CD4-positive, alpha-beta T cell treated with Interferon alpha-2 for 1 hour (primary cell): ENCODE measurements around the gene CRACR2B.

ENCODE experiments used
- DNase-seq, 2 donors: peaks; one replicate each; pipeline ENCODE4 v3.0.0-alpha.2; 2020 to 2022

The CRACR2B gene

DNA sequence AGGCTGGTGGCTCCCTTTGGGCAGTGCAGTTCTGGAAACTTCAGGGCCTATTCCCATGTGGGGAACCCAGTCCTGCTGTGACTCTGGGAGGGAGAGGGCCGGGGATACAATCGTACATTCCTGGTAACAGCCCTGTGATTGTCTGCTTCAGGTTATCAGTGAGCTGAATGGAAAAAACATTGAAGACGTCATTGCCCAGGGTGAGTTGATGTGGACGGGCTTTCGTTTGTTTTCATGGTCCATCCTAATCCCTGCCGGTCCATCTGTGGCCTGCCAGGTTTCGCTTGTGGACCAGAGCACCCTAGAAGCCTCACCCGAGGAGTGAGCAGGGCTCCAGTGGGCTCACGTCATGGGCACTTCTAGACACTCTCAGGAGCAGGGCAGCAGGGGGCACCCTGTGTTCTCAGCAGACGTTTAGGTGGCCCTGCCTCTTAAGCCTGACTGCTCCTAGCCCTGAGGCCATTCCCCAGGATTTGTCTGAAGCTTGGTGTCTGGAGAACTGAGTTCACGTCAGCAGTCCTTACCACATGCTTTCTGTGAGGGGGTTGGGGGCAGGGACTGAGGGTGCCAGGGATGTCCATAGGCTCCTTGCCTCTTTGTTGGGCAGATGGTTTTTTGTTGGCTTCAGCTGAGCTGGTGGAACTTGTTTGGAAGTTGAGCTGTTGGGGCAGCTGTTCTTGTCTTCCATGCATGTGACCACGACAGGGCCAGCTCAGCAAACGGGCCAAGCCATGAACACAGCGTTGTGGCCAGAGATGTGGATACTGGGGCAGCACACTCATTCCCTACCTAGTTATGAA is 16.1 kb upstream of the CRACR2B start:
- DNase-seq: no peak

DNA sequence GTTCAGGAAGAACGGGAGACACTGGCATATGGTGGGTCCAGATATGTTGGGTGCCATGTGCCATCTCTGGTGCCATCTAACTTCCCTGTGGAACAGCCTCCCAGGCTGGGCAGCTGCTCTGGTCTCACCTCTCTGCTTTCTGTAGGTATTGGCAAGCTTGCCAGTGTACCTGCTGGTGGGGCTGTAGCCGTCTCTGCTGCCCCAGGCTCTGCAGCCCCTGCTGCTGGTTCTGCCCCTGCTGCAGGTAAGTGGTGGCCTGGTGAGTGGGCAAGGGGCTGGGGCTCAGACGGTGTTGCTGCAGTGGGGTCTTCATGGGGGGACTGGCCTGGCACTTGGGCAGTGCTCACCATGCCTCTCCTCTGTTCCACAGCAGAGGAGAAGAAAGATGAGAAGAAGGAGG is 15.3 kb upstream of the CRACR2B start:
- no peak for DNase-seq

DNA sequence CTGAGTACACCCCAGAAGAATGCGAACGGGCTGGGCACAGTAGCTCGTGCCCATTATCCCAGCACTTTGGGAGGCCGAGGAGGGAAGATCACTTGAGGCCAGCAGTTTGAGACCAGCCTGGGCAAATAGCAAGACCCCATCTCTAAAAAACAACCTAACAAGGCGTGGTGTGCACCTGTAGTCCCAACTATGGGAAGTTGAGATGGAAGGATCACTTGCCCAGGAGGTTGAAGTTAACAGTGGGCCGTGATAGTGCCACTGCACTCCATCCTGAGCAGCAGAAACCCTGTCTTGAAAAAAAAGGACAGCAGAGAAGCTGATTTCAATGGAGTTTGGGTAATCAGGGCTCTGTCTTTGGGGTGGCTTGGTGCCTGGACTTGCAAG is 14.7 kb upstream of the CRACR2B start:
- DNase-seq: no peak

DNA sequence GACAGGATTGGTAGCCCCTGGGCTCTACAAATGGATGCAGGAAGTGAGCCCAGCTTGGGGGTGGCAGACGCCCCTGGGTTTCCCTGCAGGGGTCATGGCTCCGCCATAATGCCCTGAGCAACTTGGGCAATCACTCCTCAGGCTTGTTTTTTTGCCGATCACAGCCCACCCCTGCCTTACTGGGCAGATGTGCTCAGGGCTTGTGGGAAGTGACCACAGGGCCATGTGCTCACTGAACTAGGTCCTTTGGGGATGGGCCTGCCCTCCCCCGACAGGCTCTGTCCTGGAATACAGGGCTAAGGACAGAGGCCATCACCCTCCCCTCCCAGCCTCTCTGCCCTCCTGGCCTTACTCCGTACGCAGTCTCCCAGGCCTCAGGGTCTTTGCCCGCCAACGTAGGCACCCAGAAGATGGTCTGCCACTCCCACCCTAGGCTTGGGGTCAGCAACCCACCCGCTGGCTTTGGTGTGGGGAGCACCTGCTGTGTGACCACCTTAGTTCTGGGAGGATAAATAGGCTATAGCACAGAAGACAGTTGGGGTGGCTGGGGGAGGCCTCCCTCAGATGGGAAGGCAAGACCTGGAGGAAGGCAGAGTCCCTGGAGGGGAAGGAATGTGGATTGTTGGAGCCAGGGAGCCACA is 14.1 kb upstream of the CRACR2B start:
- DNase-seq: no peak

GRCh38 chr11:815675-816432 is 11.9 kb upstream of the CRACR2B start:
- DNase-seq: no peak

DNA sequence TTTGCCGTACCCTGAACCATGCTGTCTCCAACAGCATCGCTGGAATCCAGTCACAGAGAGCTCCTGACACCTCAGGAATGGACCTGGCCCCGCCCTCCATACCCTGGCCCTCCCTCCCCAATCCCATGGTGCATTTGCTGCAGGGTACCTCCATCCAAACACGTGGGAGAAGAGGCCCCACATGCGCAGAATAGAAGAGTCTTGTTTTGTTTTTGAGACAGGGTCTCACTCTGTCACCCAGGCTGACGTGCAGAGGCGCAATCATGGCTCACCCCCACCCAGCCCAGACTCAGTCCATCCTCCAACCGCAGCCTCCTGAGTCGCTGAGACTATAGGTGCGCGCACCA is 11.3 kb upstream of the CRACR2B start:
- no peak for DNase-seq

DNA sequence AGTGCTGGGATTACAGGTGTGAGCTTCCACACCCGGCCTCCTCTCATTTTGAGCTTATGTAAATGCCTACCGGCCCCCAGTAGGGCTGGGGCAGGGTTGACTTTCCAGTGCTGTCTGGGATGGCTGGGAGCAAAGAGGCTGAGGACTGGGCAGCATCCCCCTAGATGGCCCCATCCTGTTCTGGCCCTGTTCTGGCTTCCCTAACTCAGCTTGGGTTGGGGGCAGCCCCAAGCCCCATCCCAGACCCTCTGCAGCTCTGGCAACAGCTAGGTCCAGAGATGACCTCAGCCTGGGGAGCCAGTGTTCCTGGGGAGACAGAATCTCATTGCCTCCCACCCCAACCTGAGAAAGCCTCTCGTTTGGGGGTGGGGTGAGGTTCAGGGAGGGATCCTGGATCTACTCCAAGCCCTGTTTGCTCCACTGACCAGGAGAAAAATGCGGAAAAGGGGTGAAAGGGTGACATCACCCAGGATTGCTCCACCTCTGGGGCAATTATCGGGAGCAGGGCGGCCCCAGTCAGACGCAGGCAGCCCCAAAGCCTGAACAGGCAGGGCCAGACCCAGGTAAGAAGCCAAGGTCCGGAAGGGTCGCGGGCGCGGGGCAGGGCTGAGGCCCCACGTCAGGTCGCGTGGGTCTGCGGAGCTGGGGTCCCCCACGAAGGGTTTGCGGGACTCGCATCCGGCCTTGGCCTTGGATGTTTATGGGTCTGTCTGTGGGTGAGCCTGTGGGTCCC is 9.2 kb upstream of the CRACR2B start, which contains the start of gene PNPLA2:
PNPLA2 (plus strand) TSS at position 519 of the 733 bp plus-strand sequence. CDS start 805 bp downstream, outside the sequence.
- DNase-seq: no peak

DNA sequence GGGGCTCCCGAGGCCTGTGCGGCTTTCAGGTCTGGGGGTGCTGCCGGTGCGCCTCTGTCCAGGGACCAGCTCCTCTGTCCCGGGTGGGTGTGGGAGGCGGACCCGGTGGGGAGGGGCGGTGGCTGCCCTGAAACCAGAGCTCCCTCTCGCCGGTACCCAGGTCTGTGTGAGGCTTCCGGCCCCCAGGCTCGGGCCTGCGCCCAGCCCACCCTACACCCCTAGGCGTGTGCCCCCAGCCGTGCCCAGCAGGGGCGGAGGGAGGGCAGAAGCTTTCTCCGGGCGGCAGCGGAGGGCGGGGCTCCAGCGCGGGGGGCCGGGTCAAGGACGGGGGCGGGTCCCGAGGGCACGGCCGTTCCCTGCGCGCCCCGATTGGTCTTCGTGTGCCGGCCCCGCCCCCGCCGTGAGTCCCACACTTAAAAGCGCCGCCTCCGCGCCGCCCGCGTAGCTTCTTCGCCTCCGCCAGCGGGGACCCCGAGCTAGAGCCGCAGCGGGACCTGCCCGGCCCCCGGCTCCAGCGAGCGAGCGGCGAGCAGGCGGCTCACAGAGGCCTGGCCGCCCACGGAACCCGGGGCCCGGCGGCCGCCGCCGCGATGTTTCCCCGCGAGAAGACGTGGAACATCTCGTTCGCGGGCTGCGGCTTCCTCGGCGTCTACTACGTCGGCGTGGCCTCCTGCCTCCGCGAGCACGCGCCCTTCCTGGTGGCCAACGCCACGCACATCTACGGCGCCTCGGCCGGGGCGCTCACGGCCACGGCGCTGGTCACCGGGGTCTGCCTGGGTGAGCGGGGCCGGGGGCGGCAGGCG is 8.4 kb upstream of the CRACR2B start:
- DNase-seq: peak; percentile 92 to 95

GRCh38 chr11:819943-820649 is 7.6 kb upstream of the CRACR2B start:
- peak; percentile 95 to 96 for DNase-seq

DNA sequence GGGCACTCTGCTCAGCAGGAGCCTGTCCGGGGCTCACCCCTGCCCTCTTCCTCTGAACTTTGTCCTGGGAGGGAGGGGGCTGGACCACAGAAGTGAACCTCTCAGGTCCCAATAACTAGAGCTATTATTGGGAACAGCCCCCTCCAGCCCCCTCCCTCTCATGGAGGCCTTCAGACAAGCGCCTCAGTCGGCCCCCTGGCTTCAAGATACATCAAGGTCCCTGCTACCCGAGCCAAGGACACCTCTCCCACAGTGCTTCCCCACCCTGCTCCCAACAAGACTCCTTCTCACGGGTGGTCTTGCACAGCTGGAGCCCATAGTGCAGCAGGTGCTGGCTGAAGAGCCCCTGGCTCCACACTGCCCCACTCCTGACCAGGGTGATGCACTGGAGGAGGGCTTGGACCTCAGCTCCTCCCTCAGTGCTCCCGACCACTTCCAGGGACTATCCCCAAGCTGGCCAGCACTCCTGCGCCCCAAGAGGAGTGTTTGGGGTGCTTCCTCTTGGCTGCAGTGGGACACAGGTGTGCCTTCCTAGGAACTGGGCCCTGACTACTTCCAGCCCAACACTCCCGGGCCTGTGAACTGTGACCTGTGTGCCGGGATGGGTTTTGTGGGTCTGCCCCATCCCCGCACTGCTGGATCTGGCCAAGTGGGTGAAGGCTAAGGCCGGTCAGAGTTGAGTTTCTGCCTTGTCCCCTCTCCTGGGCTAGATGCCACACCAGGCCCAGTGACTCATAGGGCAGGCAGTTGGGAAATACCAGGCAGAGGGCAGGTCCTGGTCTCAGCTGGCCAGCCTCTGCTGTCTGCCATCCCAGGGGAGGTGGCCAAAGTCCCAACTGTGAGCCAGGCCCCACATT is 6.8 kb upstream of the CRACR2B start:
- peak in 1 of 2 donors; percentile 58 for DNase-seq

DNA sequence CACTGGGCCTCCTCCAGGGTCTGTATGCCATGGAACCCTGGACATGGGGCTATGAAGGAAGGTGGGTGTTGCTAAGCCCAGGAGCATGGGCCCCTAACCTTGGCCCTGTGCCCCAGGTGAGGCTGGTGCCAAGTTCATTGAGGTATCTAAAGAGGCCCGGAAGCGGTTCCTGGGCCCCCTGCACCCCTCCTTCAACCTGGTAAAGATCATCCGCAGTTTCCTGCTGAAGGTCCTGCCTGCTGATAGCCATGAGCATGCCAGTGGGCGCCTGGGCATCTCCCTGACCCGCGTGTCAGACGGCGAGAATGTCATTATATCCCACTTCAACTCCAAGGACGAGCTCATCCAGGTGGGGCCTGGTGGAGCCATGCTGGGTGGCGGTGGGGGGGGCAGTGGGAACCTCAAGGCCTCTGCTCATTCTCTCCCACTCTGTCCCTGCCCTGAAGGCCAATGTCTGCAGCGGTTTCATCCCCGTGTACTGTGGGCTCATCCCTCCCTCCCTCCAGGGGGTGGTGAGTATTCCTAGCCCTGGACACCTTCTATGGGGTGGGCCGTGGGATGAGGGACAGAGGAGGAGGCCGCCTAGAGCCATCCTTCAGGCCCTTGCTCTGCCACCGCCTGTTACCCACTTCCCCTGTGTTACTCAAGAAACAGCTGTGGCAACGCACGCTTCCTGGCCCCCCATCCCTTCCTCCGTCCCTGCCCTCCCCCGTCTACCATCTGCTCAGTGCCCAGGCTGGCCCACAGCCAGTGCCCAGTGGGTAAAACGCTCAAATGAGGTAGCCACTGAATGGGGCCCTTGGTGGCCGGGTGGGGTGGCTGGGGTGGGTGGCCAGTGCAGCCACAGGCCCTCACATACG is 6.0 kb upstream of the CRACR2B start:
- peak in 1 of 2 donors; percentile 35 for DNase-seq

GRCh38 chr11:823441-824291 is 4.1 kb upstream of the CRACR2B start:
- DNase-seq: no peak

GRCh38 chr11:824292-824880 is 3.3 kb upstream of the CRACR2B start:
- no peak for DNase-seq

DNA sequence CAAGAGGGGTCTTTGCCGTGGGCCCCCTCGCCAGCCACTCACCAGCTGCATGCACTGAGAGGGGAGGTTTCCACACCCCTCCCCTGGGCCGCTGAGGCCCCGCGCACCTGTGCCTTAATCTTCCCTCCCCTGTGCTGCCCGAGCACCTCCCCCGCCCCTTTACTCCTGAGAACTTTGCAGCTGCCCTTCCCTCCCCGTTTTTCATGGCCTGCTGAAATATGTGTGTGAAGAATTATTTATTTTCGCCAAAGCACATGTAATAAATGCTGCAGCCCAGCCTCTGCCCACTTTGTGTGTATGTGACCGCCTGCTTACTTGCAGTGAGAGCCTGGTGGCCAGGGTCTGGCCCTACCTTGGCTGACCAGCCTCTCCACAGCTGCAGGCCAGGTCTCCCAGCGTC is 2.8 kb upstream of the CRACR2B start:
- DNase-seq: no peak

DNA sequence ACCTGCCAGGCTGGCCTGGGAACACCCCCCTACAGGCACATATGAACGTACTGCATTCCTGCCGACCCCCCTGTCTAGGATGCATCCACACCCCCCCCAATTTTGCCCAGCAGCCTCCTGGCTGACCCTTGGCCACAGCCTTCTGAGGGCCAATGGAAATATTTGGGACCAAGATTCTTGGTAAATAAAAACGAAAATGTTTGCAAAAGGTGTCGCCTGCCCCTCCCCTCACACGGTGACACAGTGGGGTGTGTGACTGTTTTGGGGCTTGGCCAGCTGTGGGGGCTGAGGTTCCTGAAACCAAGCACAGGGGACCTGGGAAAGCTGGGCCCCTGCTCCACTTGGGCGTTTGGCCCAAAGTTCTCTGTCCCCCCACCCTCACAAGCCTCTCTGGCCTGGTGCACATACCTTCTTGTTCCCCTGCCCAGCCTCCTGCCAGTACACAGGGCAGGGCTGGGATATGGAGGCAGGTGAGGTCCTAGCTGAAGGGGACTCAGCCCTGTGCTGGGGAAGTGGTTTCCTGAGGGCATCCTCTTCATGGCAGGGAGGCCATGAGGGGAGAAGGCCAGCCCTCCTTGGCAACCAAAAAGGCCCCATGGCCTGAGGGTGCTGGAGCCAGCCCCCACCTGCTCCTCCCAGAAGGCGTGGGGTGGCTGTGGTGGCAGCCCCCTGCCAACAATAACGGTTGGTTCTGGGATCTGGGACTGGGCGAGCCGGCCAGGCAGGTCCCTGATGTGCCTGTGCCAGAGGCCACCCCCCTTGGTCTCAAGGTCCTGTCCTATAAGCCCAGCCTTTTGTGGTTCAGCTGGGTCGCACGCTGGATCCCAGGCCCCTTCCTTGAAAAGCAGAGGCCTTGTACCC is 2.1 kb upstream of the CRACR2B start:
- no peak for DNase-seq

DNA sequence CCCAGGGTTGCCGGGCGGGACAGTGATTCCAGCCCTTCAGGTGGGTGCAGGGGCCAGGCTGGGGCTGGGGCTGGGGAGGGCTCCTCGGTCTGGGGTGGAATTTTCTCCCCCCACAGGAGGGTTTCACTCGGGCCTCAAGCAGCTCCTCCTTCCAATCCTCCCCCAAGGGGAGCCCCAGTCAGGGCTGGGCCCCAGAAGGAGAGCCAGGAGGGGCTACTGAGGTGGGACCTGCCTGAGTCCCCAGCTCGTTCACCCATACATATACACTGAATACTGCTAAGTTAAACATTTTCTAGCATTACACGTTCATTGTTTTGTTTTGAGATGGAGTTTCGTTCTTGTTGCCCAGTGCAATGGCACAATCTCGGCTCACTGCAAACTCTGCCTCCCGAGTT is 1.5 kb upstream of the CRACR2B start:
- no peak for DNase-seq

GRCh38 chr11:826836-827145 is 928 bp upstream of the CRACR2B start:
- no peak for DNase-seq
